K562 (cell line): ENCODE measurements around the gene PPP2R3C. TPM values are rescaled to one million over a fixed set of nuclear protein-coding genes. Genes with fewer than 3 reads are reported as not detected.
A peak's percentile ranks its signal among the peaks of the same experiment; 100 is the strongest.

ENCODE experiments used
- BMI1 ChIP-seq: fragments of 150-350 bp; IDR thresholded peaks from 2 replicates; pipeline ENCODE4 v1.6.1; 2014; ENCODE audit warnings: low read length
- DNMT1 ChIP-seq: fragments of 450-650 bp; IDR thresholded peaks from 2 replicates; pipeline ENCODE4 v1.6.1; 2016; ENCODE audit warnings: antibody characterized with exemption, mild to moderate bottlenecking
- EP400 ChIP-seq: fragments of 450-650 bp; IDR thresholded peaks from 2 replicates; pipeline ENCODE4 v1.6.1; 2017; ENCODE audit warnings: antibody characterized with exemption, mild to moderate bottlenecking, moderate library complexity
- FOXJ2 ChIP-seq: fragments of 200-800 bp; sonication (Bioruptor generic); IDR thresholded peaks from 2 replicates; pipeline ENCODE4 v1.6.1; 2016; ENCODE audit warnings: missing genetic modification characterization, missing compliant biosample characterization
- HCFC1 ChIP-seq: IDR thresholded peaks from 2 replicates; pipeline ENCODE4 v1.6.1; 2012; ENCODE audit warnings: low read depth, low read length, improper control_type of control experiment
- KDM4B ChIP-seq, 2 experiments: fragments of 450-650 bp in 1 of 2; sonication (generic) in 1 of 2; IDR thresholded peaks; 2 replicates each; pipeline ENCODE4 v1.6.1; 2016 to 2017; ENCODE audit warnings: borderline replicate concordance in 2 of 2, antibody characterized with exemption in 1 of 2, low read depth in 1 of 2, mild to moderate bottlenecking in 1 of 2
- NFRKB ChIP-seq: fragments of 450-650 bp; IDR thresholded peaks from 2 replicates; pipeline ENCODE4 v1.6.1; 2016; ENCODE audit warnings: low read depth
- NR2C1 ChIP-seq, 2 experiments: fragments of 450-650 bp; IDR thresholded peaks; 2 replicates each; pipeline ENCODE4 v1.6.1; 2017; ENCODE audit warnings: mild to moderate bottlenecking in 2 of 2, antibody characterized with exemption in 1 of 2, inconsistent platforms in 1 of 2, missing compliant biosample characterization in 1 of 2, missing genetic modification characterization in 1 of 2
- POLR2A ChIP-seq: fragments of 450-650 bp; conservative IDR thresholded peaks from 2 replicates; pipeline ENCODE4 v1.6.1; 2016
- POLR2G ChIP-seq: fragments of 200-400 bp; formaldehyde crosslinking; IDR thresholded peaks from 2 replicates; pipeline ENCODE4 v1.6.1; 2017; ENCODE audit warnings: low read depth, mild to moderate bottlenecking, antibody characterized with exemption, low read length, moderate library complexity
- RNF2 ChIP-seq: sonication (generic); IDR thresholded peaks from 2 replicates; pipeline ENCODE4 v1.6.1; 2016
- SIX5 ChIP-seq, 2 experiments: IDR thresholded peaks; 2 replicates each; pipeline ENCODE4 v1.6.1; 2011; ENCODE audit warnings: low read length in 2 of 2, borderline replicate concordance in 1 of 2, low read depth in 1 of 2, mild to moderate bottlenecking in 1 of 2, moderate library complexity in 1 of 2; ENCODE audit not compliant: insufficient read depth in 1 of 2
- SMC3 ChIP-seq: conservative IDR thresholded peaks from 2 replicates; pipeline ENCODE4 v1.6.1; 2011; ENCODE audit warnings: low read depth, low read length, improper control_type of control experiment; ENCODE audit not compliant: insufficient read depth
- SPI1 ChIP-seq: IDR thresholded peaks from 2 replicates; pipeline ENCODE4 v1.6.1; 2011; ENCODE audit warnings: low read depth, low read length, control low read depth, borderline replicate concordance
- YY1 ChIP-seq, 3 experiments: IDR thresholded peaks; 2 replicates each; pipeline ENCODE4 v1.6.1; 2011; ENCODE audit warnings: low read length in 2 of 3, mild to moderate bottlenecking in 2 of 3, moderate library complexity in 2 of 3, borderline replicate concordance in 1 of 3, control low read depth in 1 of 3, low read depth in 1 of 3; ENCODE audit not compliant: insufficient read depth in 3 of 3, insufficient replicate concordance in 2 of 3, control insufficient read depth in 1 of 3, insufficient read length in 1 of 3; ENCODE audit errors: extremely low read depth in 1 of 3
- ZNF143 ChIP-seq: sonication (generic); formaldehyde crosslinking; IDR thresholded peaks from 2 replicates; pipeline ENCODE4 v1.9.0; 2022; ENCODE audit warnings: mild to moderate bottlenecking, missing genetic modification reagents
- ZNF212 ChIP-seq: fragments of 450-650 bp; formaldehyde crosslinking; IDR thresholded peaks from 2 replicates; pipeline ENCODE4 v1.4.0; 2020; ENCODE audit warnings: mild to moderate bottlenecking
- ZNF316 ChIP-seq: fragments of 450-650 bp; IDR thresholded peaks from 2 replicates; pipeline ENCODE4 v1.6.1; 2016
- ZNF586 ChIP-seq: fragments of 450-650 bp; formaldehyde crosslinking; conservative IDR thresholded peaks from 2 replicates; pipeline ENCODE4 v1.4.0; 2020; ENCODE audit warnings: mild to moderate bottlenecking, moderate library complexity
- ZNF589 ChIP-seq: fragments of 200-800 bp; sonication (Bioruptor generic); IDR thresholded peaks from 2 replicates; pipeline ENCODE4 v1.6.1; 2016; ENCODE audit warnings: low read depth, missing genetic modification characterization, missing compliant biosample characterization
- ZNF785 ChIP-seq: fragments of 250-450 bp; sonication (Bioruptor Pico); IDR thresholded peaks from 2 replicates; pipeline ENCODE4 v1.4.0; 2020; ENCODE audit warnings: mild to moderate bottlenecking
- polyA plus RNA-seq, 8 experiments: library from polyadenylated mRNA; depleted of rRNA in 4 of 8; stranded (reverse) in 5 of 8; unstranded in 3 of 8; fragments of >200 nt; fragmentation: Nextera tagmentation in 2 of 8; fragmentation: Illumina TruSeq in 1 of 8; extraction: Ambion mirVana in 2 of 8; extraction: Trizol in 1 of 8; gene quantifications; 2 replicates each; pipeline versions ENCODE4 v1.2.1 to v1.2.3, GENCODE V29; 2011 to 2014; ENCODE audit warnings: inconsistent platforms in 1 of 8, missing spikeins in 1 of 8
- total RNA-seq, 7 experiments: library from RNA; depleted of rRNA in 6 of 7; stranded (reverse); fragments of >200 nt in 6 of 7; fragmentation: Illumina TruSeq in 2 of 7; extraction: Trizol in 2 of 7; gene quantifications; 2 replicates each; pipeline versions ENCODE4 v1.2.1 to v1.2.3, GENCODE V29; 2011 to 2021; ENCODE audit warnings: low replicate concordance in 1 of 7
- TF ChIP-seq, protein P1 (sequence below): fragments of 450-650 bp; IDR thresholded peaks from 2 replicates; pipeline ENCODE4 v1.6.1; 2016; ENCODE audit warnings: antibody characterized with exemption
- TF ChIP-seq, protein P2 (sequence below): sonication (generic); formaldehyde crosslinking; IDR thresholded peaks from 2 replicates; pipeline ENCODE4 v1.9.0; 2022; ENCODE audit warnings: mild to moderate bottlenecking, missing genetic modification reagents
- TF ChIP-seq, protein P3 (sequence below): fragments of 450-650 bp; IDR thresholded peaks from 2 replicates; pipeline ENCODE4 v1.6.1; 2016; ENCODE audit warnings: missing biosample characterization, missing genetic modification characterization

Gene PPP2R3C
- total and polyA plus RNA-seq, 9 of the 15 experiments (the other 6 are each of a cell fraction or from before 2014, with no cell fraction given) = 14.7 to 43.3 (median 22.7) TPM

DNA sequence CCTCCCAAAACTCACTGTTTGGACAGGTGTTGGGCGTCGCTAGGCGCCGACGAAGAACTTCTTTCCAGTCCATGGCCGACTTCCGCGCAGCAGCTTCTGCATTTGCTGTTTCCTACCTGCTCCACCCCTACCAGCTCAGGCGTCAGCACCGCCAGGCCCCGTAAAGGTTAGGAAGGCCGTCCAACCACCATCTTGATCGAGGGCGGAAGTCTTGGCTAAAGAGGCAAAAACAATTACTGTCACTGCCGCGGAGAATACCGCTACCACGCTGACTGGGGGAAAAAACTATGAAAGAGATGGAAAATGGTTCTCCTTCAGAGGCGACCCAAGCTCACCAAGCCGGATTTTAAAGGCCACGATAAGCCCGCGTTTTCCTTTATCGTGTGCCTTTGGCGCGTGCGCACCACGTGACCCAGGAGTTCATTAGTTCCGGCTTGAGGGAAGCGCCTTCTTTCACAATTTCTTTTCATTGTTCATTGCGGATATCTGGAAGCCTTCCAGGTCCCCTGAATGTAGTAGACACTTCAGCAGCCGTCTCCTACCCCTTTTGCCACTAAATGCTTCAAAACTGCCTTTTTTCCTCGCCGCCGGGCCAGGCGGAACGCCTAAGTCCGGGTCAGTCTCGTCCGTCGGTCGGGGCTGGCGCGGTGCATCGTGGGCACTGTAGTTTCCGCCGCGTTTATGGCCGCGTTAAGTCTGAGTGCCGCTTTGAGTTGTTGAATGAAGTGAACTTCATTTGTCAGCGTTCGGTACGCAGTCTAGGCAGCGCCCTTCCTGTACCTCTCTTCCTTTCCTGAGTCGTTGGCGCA is at the start of gene PPP2R3C, which contains the start of gene PRORP (continued):
- TF ChIP-seq SPI1 = peak; percentile 50
- peak; percentile 89 for TF ChIP-seq FOXJ2 (tag)
- no peak for TF ChIP-seq ZNF212 (CRISPR knock-in tag)
- TF ChIP-seq POLR2G = peak; percentile 82
- 0 out of 2 replicates have a peak, but pooled peaks have one; percentile 35 for TF ChIP-seq BMI1
- TF ChIP-seq EP400 = peak; percentile 98
- no peak for TF ChIP-seq ZNF586
- TF ChIP-seq, protein P1, sequence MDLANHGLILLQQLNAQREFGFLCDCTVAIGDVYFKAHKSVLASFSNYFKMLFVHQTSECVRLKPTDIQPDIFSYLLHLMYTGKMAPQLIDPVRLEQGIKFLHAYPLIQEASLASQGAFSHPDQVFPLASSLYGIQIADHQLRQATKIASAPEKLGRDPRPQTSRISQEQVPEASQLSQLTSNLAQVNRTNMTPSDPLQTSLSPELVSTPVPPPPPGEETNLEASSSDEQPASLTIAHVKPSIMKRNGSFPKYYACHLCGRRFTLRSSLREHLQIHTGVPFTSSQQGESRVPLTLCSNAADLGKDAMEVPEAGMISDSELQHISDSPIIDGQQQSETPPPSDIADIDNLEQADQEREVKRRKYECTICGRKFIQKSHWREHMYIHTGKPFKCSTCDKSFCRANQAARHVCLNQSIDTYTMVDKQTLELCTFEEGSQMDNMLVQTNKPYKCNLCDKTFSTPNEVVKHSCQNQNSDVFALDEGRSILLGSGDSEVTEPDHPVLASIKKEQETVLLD = 0 out of 2 replicates have a peak, but pooled peaks have one; percentile 10
- TF ChIP-seq ZNF589 (CRISPR knock-in tag) = peak; percentile 89
- TF ChIP-seq NFRKB = peak; percentile 95
- peak; percentile 93 for TF ChIP-seq NR2C1 (IDR thresholded peaks at IDR 0.05)
- TF ChIP-seq NR2C1 (tag; IDR thresholded peaks at IDR 0.05) = peak; percentile 89
- TF ChIP-seq, protein P2, sequence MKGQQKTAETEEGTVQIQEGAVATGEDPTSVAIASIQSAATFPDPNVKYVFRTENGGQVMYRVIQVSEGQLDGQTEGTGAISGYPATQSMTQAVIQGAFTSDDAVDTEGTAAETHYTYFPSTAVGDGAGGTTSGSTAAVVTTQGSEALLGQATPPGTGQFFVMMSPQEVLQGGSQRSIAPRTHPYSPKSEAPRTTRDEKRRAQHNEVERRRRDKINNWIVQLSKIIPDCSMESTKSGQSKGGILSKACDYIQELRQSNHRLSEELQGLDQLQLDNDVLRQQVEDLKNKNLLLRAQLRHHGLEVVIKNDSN (CRISPR knock-in tag) = peak; percentile 97
- peak; percentile 38; the same call in 1 of the 2 replicates for TF ChIP-seq RNF2
- peak; percentile 66; the same call in 1 of the 2 replicates for TF ChIP-seq POLR2A
- peak; percentile 72 to 97 (median 94) for TF ChIP-seq YY1 (IDR thresholded peaks at IDR 0.05; ENCODE audit: borderline replicate concordance in 1 of 3, control insufficient read depth in 1 of 3, extremely low read depth in 1 of 3, insufficient read depth in 3 of 3, insufficient read length in 1 of 3, insufficient replicate concordance in 2 of 3, low read depth in 1 of 3, low read length in 2 of 3)
- peak in 1 of 2 experiments; percentile 69; a peak in 1 of 4 replicates for TF ChIP-seq KDM4B (IDR thresholded peaks at IDR 0.05; ENCODE audit: borderline replicate concordance in 2 of 2, low read depth in 1 of 2)
- TF ChIP-seq DNMT1 = no peak
- TF ChIP-seq, protein P3, sequence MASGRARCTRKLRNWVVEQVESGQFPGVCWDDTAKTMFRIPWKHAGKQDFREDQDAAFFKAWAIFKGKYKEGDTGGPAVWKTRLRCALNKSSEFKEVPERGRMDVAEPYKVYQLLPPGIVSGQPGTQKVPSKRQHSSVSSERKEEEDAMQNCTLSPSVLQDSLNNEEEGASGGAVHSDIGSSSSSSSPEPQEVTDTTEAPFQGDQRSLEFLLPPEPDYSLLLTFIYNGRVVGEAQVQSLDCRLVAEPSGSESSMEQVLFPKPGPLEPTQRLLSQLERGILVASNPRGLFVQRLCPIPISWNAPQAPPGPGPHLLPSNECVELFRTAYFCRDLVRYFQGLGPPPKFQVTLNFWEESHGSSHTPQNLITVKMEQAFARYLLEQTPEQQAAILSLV (tag) = 0 out of 2 replicates have a peak, but pooled peaks have one; percentile 2
- TF ChIP-seq SIX5 (IDR thresholded peaks at IDR 0.05; ENCODE audit: borderline replicate concordance in 1 of 2, insufficient read depth in 1 of 2, low read depth in 1 of 2, low read length in 2 of 2) = peak; percentile 82 to 86; a peak in 3 of 4 replicates
- no peak for TF ChIP-seq ZNF316
- TF ChIP-seq ZNF785 (CRISPR knock-in tag) = no peak
- TF ChIP-seq HCFC1 = peak; percentile 94
- peak; percentile 92 for TF ChIP-seq ZNF143 (CRISPR knock-in tag)
- no peak for TF ChIP-seq SMC3
